Panc1 (cell line): Measurements from ENCODE around the gene CFDP1.

Experiments used
- CTCF ChIP-seq: fragments of 450-650 bp; IDR thresholded peaks from 2 replicates; pipeline ENCODE4 v1.5.1; 2017; ENCODE audit warnings: mild to moderate bottlenecking
- POLR2AphosphoS5 ChIP-seq: IDR thresholded peaks from 2 replicates; pipeline ENCODE4 v1.6.1; 2012; ENCODE audit warnings: mild to moderate bottlenecking, low read depth, low read length, moderate library complexity
- REST ChIP-seq, 2 experiments: IDR thresholded peaks; 2 replicates each; pipeline ENCODE4 v1.6.1; 2011 to 2012; ENCODE audit warnings: low read depth in 2 of 2, control low read depth in 1 of 2, low read length in 1 of 2, mild to moderate bottlenecking in 1 of 2, moderate library complexity in 1 of 2; ENCODE audit not compliant: insufficient read depth in 1 of 2
- SIN3A ChIP-seq: IDR thresholded peaks from 2 replicates; pipeline ENCODE4 v1.6.1; 2012; ENCODE audit warnings: low read depth, mild to moderate bottlenecking, low read length, moderate library complexity, borderline replicate concordance; ENCODE audit not compliant: insufficient read depth

GRCh38 chr16:75287708-75288107 lies 145.6 kb downstream of the CFDP1 start:
- no peak for TF ChIP-seq CTCF
- no peak for TF ChIP-seq POLR2AphosphoS5
- TF ChIP-seq REST (IDR thresholded peaks at IDR 0.05; ENCODE audit: insufficient read depth in 1 of 2, low read depth in 2 of 2, low read length in 1 of 2), result no peak
- no peak for TF ChIP-seq SIN3A
